Activated CD4-positive, alpha-beta T cell treated with anti-CD3 and anti-CD28 coated beads for 24 hours (primary cell): ENCODE data around the gene C4orf50.

Source experiments
- DNase-seq, 2 donors: peaks; one replicate each; pipeline ENCODE4 v3.0.0-alpha.2; 2020; ENCODE audit warnings: low read depth in 2 of 2

C4orf50 gene

GRCh38 chr4:5943561-5943960 lies 74.7 kb downstream of the C4orf50 start:
- DNase-seq: no peak

- DNase-seq: no peak
These were observed 75.3 kb downstream of the C4orf50 start for GRCh38 chr4:5942947-5943346.

- DNase-seq: no peak
These were observed 76.6 kb downstream of the C4orf50 start for GRCh38 chr4:5941601-5942000.

- no peak for DNase-seq
These were observed 77.6 kb downstream of the C4orf50 start for GRCh38 chr4:5940470-5941203.

GRCh38 chr4:5933996-5934831 lies 84.0 kb downstream of the C4orf50 start:
- DNase-seq: no peak

- no peak for DNase-seq
These were observed 85.1 kb downstream of the C4orf50 start for GRCh38 chr4:5933116-5933515.

- DNase-seq: no peak
These were observed 86.1 kb downstream of the C4orf50 start for GRCh38 chr4:5932035-5932568.

- DNase-seq: no peak
These were observed 86.7 kb downstream of the C4orf50 start for GRCh38 chr4:5931526-5931925.

- DNase-seq: no peak
These were observed 87.4 kb downstream of the C4orf50 start for GRCh38 chr4:5930876-5931275.

GRCh38 chr4:5930456-5930855 lies 87.8 kb downstream of the C4orf50 start:
- no peak for DNase-seq

- DNase-seq: no peak
These were observed 89.3 kb downstream of the C4orf50 start for GRCh38 chr4:5928844-5929420.

GRCh38 chr4:5928274-5928673 lies 90.0 kb downstream of the C4orf50 start:
- no peak for DNase-seq

GRCh38 chr4:5927747-5928146 lies 90.5 kb downstream of the C4orf50 start:
- DNase-seq: no peak

- no peak for DNase-seq
These were observed 91.1 kb downstream of the C4orf50 start for GRCh38 chr4:5927116-5927515.

- DNase-seq: no peak
These were observed 91.6 kb downstream of the C4orf50 start for GRCh38 chr4:5926598-5926997.

- DNase-seq: no peak
These were observed 92.6 kb downstream of the C4orf50 start for GRCh38 chr4:5925419-5926200.

- no peak for DNase-seq
These were observed 93.6 kb downstream of the C4orf50 start for GRCh38 chr4:5924461-5925125.

- no peak for DNase-seq
These were observed 94.9 kb downstream of the C4orf50 start for GRCh38 chr4:5923376-5923775.

GRCh38 chr4:5922556-5922955 lies 95.7 kb downstream of the C4orf50 start:
- DNase-seq: no peak

- no peak for DNase-seq
These were observed 96.2 kb downstream of the C4orf50 start for GRCh38 chr4:5921981-5922380.
